IPS-20b (cell line): ENCODE data around the gene NFYC.

Source experiments
- H3K27ac ChIP-seq: one replicate; pipeline ENCODE4 v1.5.1; 2013; ENCODE audit warnings: low read length
- H3K27me3 ChIP-seq: 2 replicates; pipeline ENCODE4 v1.6.1; 2013; ENCODE audit warnings: mild to moderate bottlenecking, low read length, inconsistent platforms; ENCODE audit not compliant: insufficient read depth
- H3K36me3 ChIP-seq: 2 replicates; pipeline ENCODE4 v1.6.1; 2013; ENCODE audit warnings: low read depth, mild to moderate bottlenecking, inconsistent platforms, low read length, moderate library complexity; ENCODE audit not compliant: insufficient read depth
- H3K4me1 ChIP-seq: 2 replicates; pipeline ENCODE4 v1.6.1; 2013; ENCODE audit warnings: mild to moderate bottlenecking, control low read depth, inconsistent platforms, low read length, moderate library complexity; ENCODE audit not compliant: insufficient read depth
- H3K4me3 ChIP-seq: 2 replicates; pipeline ENCODE4 v1.5.1; 2013; ENCODE audit warnings: mild to moderate bottlenecking, low read length, inconsistent platforms
- H3K9ac ChIP-seq: 2 replicates; pipeline ENCODE4 v1.6.1; 2013; ENCODE audit warnings: low read depth, mild to moderate bottlenecking, inconsistent platforms, low read length, moderate library complexity
- H3K9me3 ChIP-seq: 2 replicates; pipeline ENCODE4 v1.6.1; 2013; ENCODE audit warnings: mild to moderate bottlenecking, low read depth, low read length, inconsistent platforms; ENCODE audit not compliant: insufficient read depth

Gene NFYC

GRCh38 chr1:40657046-40657445 is 34.5 kb upstream of the NFYC start:
- H3K4me3 ChIP-seq = no peak overlapping the region
- no peaks in the 10 kb centered on the region for H3K27me3 ChIP-seq
- no peak overlapping the region for H3K9ac ChIP-seq
- peaks cover 5% of the 10 kb centered on the region; the same call in 1 of the 2 replicates for H3K4me1 ChIP-seq
- no peaks in the 10 kb centered on the region for H3K9me3 ChIP-seq
- H3K27ac ChIP-seq = no peak overlapping the region
- H3K36me3 ChIP-seq = no peaks in the 10 kb centered on the region; the same call in 1 of the 2 replicates

GRCh38 chr1:40658751-40659648 is 32.5 kb upstream of the NFYC start:
- H3K4me3 ChIP-seq = no peak overlapping the region
- H3K9me3 ChIP-seq = no peaks in the 10 kb centered on the region
- H3K27me3 ChIP-seq = no peaks in the 10 kb centered on the region
- H3K36me3 ChIP-seq = no peaks in the 10 kb centered on the region; the same call in 1 of the 2 replicates
- H3K4me1 ChIP-seq = peaks cover 18% of the 10 kb centered on the region
- H3K27ac ChIP-seq = no peak overlapping the region
- no peak overlapping the region for H3K9ac ChIP-seq

- H3K27me3 ChIP-seq = no peaks in the 10 kb centered on the region
- H3K27ac ChIP-seq = no peak overlapping the region
- H3K9ac ChIP-seq = no peak overlapping the region
- H3K36me3 ChIP-seq = no peaks in the 10 kb centered on the region; the same call in 1 of the 2 replicates
- H3K4me3 ChIP-seq = no peak overlapping the region
- no peaks in the 10 kb centered on the region for H3K9me3 ChIP-seq
- peaks cover 21% of the 10 kb centered on the region for H3K4me1 ChIP-seq
Measured at GRCh38 chr1:40659649-40659947, 31.9 kb upstream of the NFYC start.

GRCh38 chr1:40661678-40662077 is 29.8 kb upstream of the NFYC start:
- no peaks in the 10 kb centered on the region for H3K9me3 ChIP-seq
- no peaks in the 10 kb centered on the region; the same call in 1 of the 2 replicates for H3K36me3 ChIP-seq
- H3K4me1 ChIP-seq = peaks cover 19% of the 10 kb centered on the region
- H3K27ac ChIP-seq = no peak overlapping the region
- H3K27me3 ChIP-seq = no peaks in the 10 kb centered on the region
- no peak overlapping the region for H3K9ac ChIP-seq
- no peak overlapping the region for H3K4me3 ChIP-seq

- Histone ChIP-seq H3K4me1 (peaks cover 19% of the 10 kb centered on the region), H3K27ac (no peak overlapping the region), H3K9ac (no peak overlapping the region), H3K9me3 (no peaks in the 10 kb centered on the region), H3K27me3 (no peaks in the 10 kb centered on the region), H3K36me3 (no peaks in the 10 kb centered on the region; the same call in 1 of the 2 replicates), H3K4me3 (no peak overlapping the region)
Measured at GRCh38 chr1:40662151-40662550, 29.4 kb upstream of the NFYC start.

- Histone ChIP-seq H3K27me3 (no peaks in the 10 kb centered on the region), H3K27ac (no peak overlapping the region), H3K4me3 (no peak overlapping the region), H3K9ac (peak overlapping the region; percentile 43; the same call in 1 of the 2 replicates), H3K36me3 (no peaks in the 10 kb centered on the region; the same call in 1 of the 2 replicates), H3K9me3 (no peaks in the 10 kb centered on the region), H3K4me1 (peaks cover 19% of the 10 kb centered on the region)
Measured at GRCh38 chr1:40662864-40663263, 28.6 kb upstream of the NFYC start.

GRCh38 chr1:40663324-40664166 is 28.0 kb upstream of the NFYC start:
- peak overlapping the region; percentile 43; the same call in 1 of the 2 replicates for H3K9ac ChIP-seq
- H3K36me3 ChIP-seq = no peaks in the 10 kb centered on the region; the same call in 1 of the 2 replicates
- H3K27me3 ChIP-seq = no peaks in the 10 kb centered on the region
- peak overlapping the region; percentile 37 for H3K27ac ChIP-seq
- H3K4me1 ChIP-seq = peaks cover 19% of the 10 kb centered on the region
- H3K4me3 ChIP-seq = peak overlapping the region; percentile 16; the same call in 1 of the 2 replicates
- no peaks in the 10 kb centered on the region for H3K9me3 ChIP-seq

GRCh38 chr1:40664167-40664537 is 27.4 kb upstream of the NFYC start:
- no peaks in the 10 kb centered on the region; the same call in 1 of the 2 replicates for H3K36me3 ChIP-seq
- no peak overlapping the region for H3K27ac ChIP-seq
- no peak overlapping the region for H3K9ac ChIP-seq
- peaks cover 19% of the 10 kb centered on the region for H3K4me1 ChIP-seq
- H3K27me3 ChIP-seq = no peaks in the 10 kb centered on the region
- no peaks in the 10 kb centered on the region for H3K9me3 ChIP-seq
- H3K4me3 ChIP-seq = peak overlapping the region; percentile 81; the same call in 1 of the 2 replicates

GRCh38 chr1:40664791-40665190 is 26.7 kb upstream of the NFYC start:
- H3K27ac ChIP-seq = no peak overlapping the region
- H3K9ac ChIP-seq = peak overlapping the region; percentile 23; the same call in 1 of the 2 replicates
- H3K4me1 ChIP-seq = peaks cover 19% of the 10 kb centered on the region
- H3K36me3 ChIP-seq = no peaks in the 10 kb centered on the region; the same call in 1 of the 2 replicates
- no peaks in the 10 kb centered on the region for H3K9me3 ChIP-seq
- no peaks in the 10 kb centered on the region for H3K27me3 ChIP-seq
- H3K4me3 ChIP-seq = peak overlapping the region; percentile 81

- Histone ChIP-seq H3K36me3 (no peaks in the 10 kb centered on the region), H3K9ac (peak within 1 kb of the TSS; percentile 23; the same call in 1 of the 2 replicates), H3K27me3 (no peaks in the 10 kb centered on the region), H3K27ac (no peak within 1 kb of the TSS), H3K9me3 (no peaks in the 10 kb centered on the region), H3K4me3 (peak within 1 kb of the TSS; percentile 81), H3K4me1 (peaks cover 19% of the 10 kb centered on the region)
Measured at GRCh38 chr1:40665335-40666171, 26.0 kb upstream of the NFYC start, which contains the start of gene RIMS3. Gene RIMS3 (minus strand): TSS chr1:40665682. CDS start chr1:40641925, 23,757 bp downstream.
